Subcutaneous adipose tissue (tissue), 4 donors: Measurements from ENCODE around the gene CIAO3. TPM values are rescaled to one million over a fixed set of nuclear protein-coding genes. Genes with fewer than 3 reads are reported as not detected.

Source experiments
- CTCF ChIP-seq: fragments of 450-650 bp; IDR thresholded peaks from one replicate; pipeline ENCODE4 v1.5.1; 2016; ENCODE audit warnings: low read depth, mild to moderate bottlenecking, control low read depth, antibody characterized with exemption, moderate library complexity
- total RNA-seq, 4 donors: library from RNA; depleted of rRNA; stranded (reverse); fragments of >200 nt; gene quantifications; one replicate each; pipeline ENCODE4 v1.1.0, GENCODE V29; 2016

Gene CIAO3
- total RNA-seq, 4 donors from 2014 or later = 17.6 to 39.0 (median 22.5) TPM

GRCh38 chr16:785563-786535 is 45.1 kb upstream of the CIAO3 start:
- no peak for TF ChIP-seq CTCF

- TF ChIP-seq CTCF = no peak
Measured at GRCh38 chr16:784431-784830, 43.6 kb upstream of the CIAO3 start.

GRCh38 chr16:783404-784161 is 42.8 kb upstream of the CIAO3 start:
- TF ChIP-seq CTCF = no peak

- TF ChIP-seq CTCF = no peak
Measured at GRCh38 chr16:782766-783403, 42.1 kb upstream of the CIAO3 start.

GRCh38 chr16:782258-782657 is 41.5 kb upstream of the CIAO3 start:
- no peak for TF ChIP-seq CTCF

- no peak for TF ChIP-seq CTCF
Measured at GRCh38 chr16:781346-782010, 40.7 kb upstream of the CIAO3 start.
